PC-3 (cell line): ENCODE data around the gene AGBL3. TPM values are rescaled to one million over a fixed set of nuclear protein-coding genes. Genes with fewer than 3 reads are reported as not detected.

Experiments
- ATAC-seq: fragments of 200-7000 bp; cut with Tn5 transposase; 2 replicates; pipeline ENCODE4 v1.9.1; 2020; ENCODE audit warnings: mild to moderate bottlenecking, moderate library complexity
- BruUV-seq: library from RNA; stranded (reverse); fragments of 400-500 nt; replicated peaks from 2 replicates; lab custom pipeline; 2021; lab: Mats Ljungman, UMichigan
- CTCF ChIA-PET: fragments of 300-600 bp; sonication (Branson Sonifier 250); formaldehyde crosslinking; loops from one replicate; lab custom pipeline; 2022; ENCODE audit warnings: antibody characterized with exemption; lab: Charles Lee
- POLR2A ChIA-PET: fragments of 300-600 bp; sonication (Branson Sonifier 250); formaldehyde crosslinking; loops from one replicate; lab custom pipeline; 2022; ENCODE audit warnings: antibody characterized with exemption; ENCODE audit not compliant: unreplicated experiment; lab: Charles Lee
- DNase-seq: peaks from one replicate; pipeline ENCODE4 v3.0.0-alpha.2; 2015
- H2AFZ ChIP-seq: fragments of 300-600 bp; sonication (generic); 2 replicates; pipeline ENCODE4 v1.6.0; 2016; ENCODE audit warnings: antibody characterized with exemption, low read length
- H3F3A ChIP-seq: fragments of 300-600 bp; sonication (generic); one replicate; pipeline ENCODE4 v1.6.0; 2017; ENCODE audit warnings: antibody characterized with exemption, low read length, control low read depth, mild to moderate bottlenecking; ENCODE audit not compliant: unreplicated experiment
- H3K27ac ChIP-seq: fragments of 300-600 bp; sonication (generic); 2 replicates; pipeline ENCODE4 v1.5.1; 2016; ENCODE audit warnings: mild to moderate bottlenecking, low read length
- H3K27me3 ChIP-seq: fragments of 300-600 bp; sonication (generic); 2 replicates; pipeline ENCODE4 v1.6.1; 2016; ENCODE audit warnings: low read length, mixed read lengths
- H3K36me3 ChIP-seq: fragments of 300-600 bp; sonication (generic); 2 replicates; pipeline ENCODE4 v1.6.1; 2016; ENCODE audit warnings: low read depth, mixed run types, low read length, mixed read lengths
- H3K4me1 ChIP-seq: fragments of 300-600 bp; sonication (generic); 2 replicates; pipeline ENCODE4 v1.5.1; 2016; ENCODE audit warnings: low read length; ENCODE audit not compliant: insufficient read depth
- H3K4me2 ChIP-seq: fragments of 300-600 bp; sonication (generic); 2 replicates; pipeline ENCODE4 v1.6.0; 2016; ENCODE audit warnings: low read length
- H3K4me3 ChIP-seq: fragments of 300-600 bp; sonication (generic); 2 replicates; pipeline ENCODE4 v1.5.1; 2016; ENCODE audit warnings: mild to moderate bottlenecking, low read length, mixed read lengths
- H3K79me2 ChIP-seq: fragments of 300-600 bp; sonication (generic); 2 replicates; pipeline ENCODE4 v1.6.1; 2017; ENCODE audit warnings: low read length, mixed read lengths
- H3K9ac ChIP-seq: fragments of 300-600 bp; sonication (generic); 2 replicates; pipeline ENCODE4 v1.6.0; 2016; ENCODE audit warnings: mild to moderate bottlenecking, low read length
- H3K9me2 ChIP-seq: fragments of 300-600 bp; sonication (generic); replicated peaks from 2 replicates; pipeline ENCODE4 v1.6.1; 2016; ENCODE audit warnings: mixed run types, low read length, mixed read lengths
- H3K9me3 ChIP-seq: fragments of 300-600 bp; sonication (generic); 2 replicates; pipeline ENCODE4 v1.6.1; 2016; ENCODE audit warnings: low read length, mixed read lengths
- H4K20me1 ChIP-seq: fragments of 300-600 bp; sonication (generic); 2 replicates; pipeline ENCODE4 v1.6.1; 2016; ENCODE audit warnings: low read length, mixed read lengths
- CTCF ChIP-seq: fragments of 300-600 bp; sonication (generic); conservative IDR thresholded peaks from 2 replicates; pipeline ENCODE4 v1.5.1; 2017; ENCODE audit warnings: antibody characterized with exemption, low read depth, mild to moderate bottlenecking, low read length
- EZH2 ChIP-seq: fragments of 300-600 bp; sonication (generic); IDR thresholded peaks from one replicate; pipeline ENCODE4 v1.6.1; 2017; ENCODE audit warnings: antibody characterized with exemption, mild to moderate bottlenecking, low read length; ENCODE audit not compliant: unreplicated experiment
- EZH2phosphoT487 ChIP-seq: fragments of 300-600 bp; sonication (generic); IDR thresholded peaks from 2 replicates; pipeline ENCODE4 v1.6.1; 2018; ENCODE audit warnings: mild to moderate bottlenecking, antibody characterized with exemption, low read length, borderline replicate concordance
- intact Hi-C: fragments of 100-400 bp; cut with micrococcal nuclease; formaldehyde crosslinking; loops from 2 replicates; pipeline ENCODE4 v1.9.0; 2023
- total RNA-seq: library from RNA; depleted of rRNA; stranded (reverse); fragments of >200 nt; gene quantifications from 2 replicates; pipeline ENCODE4 v1.2.3, GENCODE V29; 2014

The AGBL3 gene
- total RNA-seq, 1 experiment from 2014 or later: 2.5 TPM

GRCh38 chr7:135091717-135092116 lies 105.4 kb downstream of the AGBL3 start:
- intact Hi-C loops: no loop called here
- H3K27ac ChIP-seq: no peak overlapping the region
- no peak overlapping the region for H2AFZ ChIP-seq
- H3K9ac ChIP-seq: no peak overlapping the region
- no peak overlapping the region for H3K4me3 ChIP-seq
- no peaks in the 10 kb centered on the region for H4K20me1 ChIP-seq
- ChIA-PET POLR2A (interaction anchor here (0.5 kb wide), 1 partner anchor 75 kb away, joined by 5 read pairs; no protein-coding TSS in a partner anchor), CTCF (no interaction called here)
- H3K4me1 ChIP-seq: no peaks in the 10 kb centered on the region
- no peaks in the 10 kb centered on the region for H3K27me3 ChIP-seq
- no peaks in the 10 kb centered on the region; the same call in 1 of the 2 replicates for H3K9me3 ChIP-seq
- H3K4me2 ChIP-seq: no peak overlapping the region
- no peaks in the 10 kb centered on the region for H3K79me2 ChIP-seq
- TF ChIP-seq CTCF: no peak
- no peak for TF ChIP-seq EZH2phosphoT487
- no peak for TF ChIP-seq EZH2
- H3K9me2 ChIP-seq: no peaks in the 10 kb centered on the region
- DNase-seq (no peak), ATAC-seq (no peak)
- no peaks in the 10 kb centered on the region for H3F3A ChIP-seq
- no peaks in the 10 kb centered on the region for H3K36me3 ChIP-seq
- no TSS peak for BruUV-seq

DNA sequence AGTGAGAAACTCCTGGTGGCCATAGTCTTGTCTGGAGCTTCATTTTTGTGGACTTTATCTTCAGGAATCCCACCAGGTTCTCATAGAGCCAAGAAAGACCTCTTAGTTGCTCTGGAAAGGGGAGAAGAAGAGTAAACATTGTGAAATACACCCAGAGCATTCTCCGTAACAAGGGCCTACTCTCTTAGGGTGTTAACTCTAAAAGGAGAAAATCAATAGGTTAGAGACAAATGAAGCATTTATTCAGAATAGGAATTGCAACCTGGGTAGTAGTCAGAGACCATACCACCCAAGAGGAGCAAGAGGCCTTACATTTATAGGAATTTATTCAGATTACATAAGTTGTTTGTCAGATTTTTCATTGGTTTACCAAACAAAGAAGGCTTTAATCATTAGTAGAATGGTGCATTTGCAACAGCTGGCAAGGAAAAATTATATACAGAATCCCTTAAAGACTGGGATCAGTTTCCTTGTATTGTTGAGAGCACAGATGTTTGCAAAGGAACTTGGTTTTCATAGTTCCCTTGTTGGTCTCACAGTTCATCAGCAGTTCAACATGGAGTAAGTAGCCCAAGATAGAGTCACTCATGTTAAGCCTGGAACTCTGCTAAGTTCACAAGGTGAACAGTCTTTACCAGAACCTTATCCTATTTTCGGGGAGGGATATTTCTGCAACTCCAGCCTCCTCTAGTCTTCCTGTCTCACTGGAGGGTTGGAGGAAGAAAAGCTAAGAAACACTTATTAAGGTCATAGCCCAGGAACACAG lies 108.3 kb downstream of the AGBL3 start:
- no peaks in the 10 kb centered on the region for H4K20me1 ChIP-seq
- CTCF ChIA-PET: no interaction called here
- BruUV-seq: no TSS peak

More for the DNA sequence above, 108.3 kb downstream of the AGBL3 start:
- no peak overlapping the region for H3K9ac ChIP-seq
- no peaks in the 10 kb centered on the region for H3K9me3 ChIP-seq
- no peak for TF ChIP-seq EZH2
- no peak for TF ChIP-seq EZH2phosphoT487
- no peak for TF ChIP-seq CTCF
- H3K4me1 ChIP-seq: no peaks in the 10 kb centered on the region
- no peaks in the 10 kb centered on the region for H3K9me2 ChIP-seq
- no peak overlapping the region for H2AFZ ChIP-seq
- no peaks in the 10 kb centered on the region for H3K79me2 ChIP-seq
- H3K27me3 ChIP-seq: no peaks in the 10 kb centered on the region
- no peaks in the 10 kb centered on the region for H3K36me3 ChIP-seq
- H3F3A ChIP-seq: no peaks in the 10 kb centered on the region
- POLR2A ChIA-PET: no interaction called here
- intact Hi-C loops: no loop called here
- no peak overlapping the region for H3K4me2 ChIP-seq
- H3K27ac ChIP-seq: no peak overlapping the region
- no peak for DNase-seq
- no peak for ATAC-seq
- no peak overlapping the region for H3K4me3 ChIP-seq
